Thyroid gland (tissue), 4 donors: ENCODE data around the gene ASB4. TPM values are rescaled to one million over a fixed set of nuclear protein-coding genes. Genes with fewer than 3 reads are reported as not detected.

Experiments used
- DNase-seq, 2 donors: peaks; one replicate each; pipeline ENCODE4 v3.0.0-alpha.2; 2019
- H3K27ac ChIP-seq, 3 donors: fragments of 200-600 bp; sonication (generic); 1 replicate in 2 of 3; 2 replicates in 1 of 3; pipeline ENCODE4 v1.5.1; 2016 to 2019; ENCODE audit warnings: mild to moderate bottlenecking in 1 of 3, moderate library complexity in 1 of 3
- H3K27me3 ChIP-seq: fragments of 200-600 bp; sonication (generic); one replicate; pipeline ENCODE4 v1.5.1; 2019
- H3K36me3 ChIP-seq, 2 donors: fragments of 200-600 bp; sonication (generic); one replicate each; pipeline ENCODE4 v1.5.1; 2016 to 2019
- H3K4me1 ChIP-seq, 2 donors: fragments of 200-600 bp; sonication (generic); one replicate each; pipeline ENCODE4 v1.5.1; 2017 to 2019
- H3K4me3 ChIP-seq, 3 donors: fragments of 200-600 bp; sonication (generic); replicated peaks in 1 of 3; 1 replicate in 2 of 3; 2 replicates in 1 of 3; pipeline ENCODE4 v1.5.1; 2016; ENCODE audit warnings: mild to moderate bottlenecking in 1 of 3
- H3K9me3 ChIP-seq: fragments of 200-600 bp; sonication (generic); one replicate; pipeline ENCODE4 v1.5.1; 2017
- CTCF ChIP-seq, 6 experiments: fragments of 200-600 bp in 3 of 6; fragments of 450-650 bp in 3 of 6; sonication (generic) in 3 of 6; IDR thresholded peaks; one replicate each; pipeline ENCODE4 v1.5.1; 2016 to 2019; ENCODE audit warnings: antibody characterized with exemption in 6 of 6, mild to moderate bottlenecking in 2 of 6, inconsistent platforms in 1 of 6, moderate library complexity in 1 of 6
- POLR2A ChIP-seq, 2 donors: fragments of 450-650 bp; IDR thresholded peaks; one replicate each; pipeline ENCODE4 v1.6.1; 2017; ENCODE audit warnings: antibody characterized with exemption in 2 of 2, mild to moderate bottlenecking in 2 of 2, moderate library complexity in 1 of 2
- WGBS, 2 donors: methylation state at CpG; one replicate each; pipeline ENCODE4 v1.1.5; 2017; 5-methylcytosine and 5-hydroxymethylcytosine counted together
- intact Hi-C: fragments of 100-400 bp; cut with DNase I; formaldehyde crosslinking; loops from one replicate; pipeline ENCODE4 v1.15.1; 2023
- total RNA-seq, 4 donors: library from RNA; depleted of rRNA; stranded (reverse); fragments of >200 nt; gene quantifications; one replicate each; pipeline ENCODE4 v1.2.3, GENCODE V29; 2016

The ASB4 gene
- total RNA-seq, 4 donors from 2014 or later: 0.22 TPM; not detected in 3

- Histone ChIP-seq H3K27ac (no peak overlapping the region), H3K36me3 (no peaks in the 10 kb centered on the region), H3K9me3 (no peaks in the 10 kb centered on the region), H3K4me3 (no peak overlapping the region), H3K27me3 (no peaks in the 10 kb centered on the region), H3K4me1 (peaks cover 8 to 14% of the 10 kb centered on the region in 2 donors)
- DNase-seq: no peak
- intact Hi-C loops: loop anchor here (5.0 kb wide), 1 partner anchor 158 kb away; no protein-coding TSS in a partner anchor
- TF ChIP-seq POLR2A (IDR thresholded peaks at IDR 0.05): no peak
- no peak for TF ChIP-seq CTCF (IDR thresholded peaks at IDR 0.05)
- WGBS, 2 donors: 80 to 92% methylated on average over 1 of the region's 1 CpG
These were observed 44.0 kb downstream of the ASB4 start for GRCh38 chr7:95529701-95530100.

GRCh38 chr7:95530881-95531280 lies 45.1 kb downstream of the ASB4 start:
- TF ChIP-seq CTCF (IDR thresholded peaks at IDR 0.05) (no peak), POLR2A (IDR thresholded peaks at IDR 0.05) (no peak)
- WGBS, 2 donors: 77 to 86% methylated on average over 1 of the region's 1 CpG
- no peaks in the 10 kb centered on the region for H3K36me3 ChIP-seq

GRCh38 chr7:95531605-95532219 lies 46.0 kb downstream of the ASB4 start:
- H3K4me3 ChIP-seq: no peak overlapping the region
- H3K27ac ChIP-seq: peak overlapping the region in 1 of 3 donors; percentile 1
- H3K27me3 ChIP-seq: no peaks in the 10 kb centered on the region
- H3K9me3 ChIP-seq: no peaks in the 10 kb centered on the region
- H3K36me3 ChIP-seq: no peaks in the 10 kb centered on the region
- 24 to 31% methylated on average over 3 of the region's 3 CpGs for WGBS, 2 donors
- intact Hi-C loops: no loop called here
- TF ChIP-seq CTCF (IDR thresholded peaks at IDR 0.05) (peak in 3 of 6 experiments; percentile 5 to 23 (median 11)), POLR2A (IDR thresholded peaks at IDR 0.05) (no peak)
- H3K4me1 ChIP-seq: peaks cover 8 to 14% of the 10 kb centered on the region in 2 donors
- peak in 1 of 2 donors; percentile 5 for DNase-seq

More at GRCh38 chr7:95530881-95531280, 45.1 kb downstream of the ASB4 start:
- no peak overlapping the region for H3K4me3 ChIP-seq
- H3K27me3 ChIP-seq: no peaks in the 10 kb centered on the region
- no peak overlapping the region for H3K27ac ChIP-seq
- no peak for DNase-seq
- intact Hi-C loops: no loop called here
- H3K4me1 ChIP-seq: peaks cover 8 to 14% of the 10 kb centered on the region in 2 donors
- no peaks in the 10 kb centered on the region for H3K9me3 ChIP-seq

GRCh38 chr7:95534796-95535195 lies 49.1 kb downstream of the ASB4 start:
- 80 to 83% methylated on average over 2 of the region's 2 CpGs for WGBS, 2 donors
- intact Hi-C loops: no loop called here
- H3K27ac ChIP-seq: no peak overlapping the region
- no peaks in the 10 kb centered on the region for H3K9me3 ChIP-seq
- DNase-seq: no peak
- no peak overlapping the region for H3K4me3 ChIP-seq
- H3K36me3 ChIP-seq: no peaks in the 10 kb centered on the region
- H3K4me1 ChIP-seq: peaks cover 8 to 14% of the 10 kb centered on the region in 2 donors
- no peak for TF ChIP-seq POLR2A (IDR thresholded peaks at IDR 0.05)
- TF ChIP-seq CTCF (IDR thresholded peaks at IDR 0.05): no peak
- no peaks in the 10 kb centered on the region for H3K27me3 ChIP-seq

- 23 to 27% methylated on average over 1 of the region's 1 CpG for WGBS, 2 donors
- no peak for TF ChIP-seq CTCF (IDR thresholded peaks at IDR 0.05)
- TF ChIP-seq POLR2A (IDR thresholded peaks at IDR 0.05): no peak
These were observed 49.9 kb downstream of the ASB4 start for GRCh38 chr7:95535662-95536061.

More at GRCh38 chr7:95535662-95536061, 49.9 kb downstream of the ASB4 start:
- no peak for DNase-seq
- H3K36me3 ChIP-seq: no peaks in the 10 kb centered on the region
- intact Hi-C loops: no loop called here
- H3K27me3 ChIP-seq: no peaks in the 10 kb centered on the region
- no peak overlapping the region for H3K4me3 ChIP-seq
- H3K9me3 ChIP-seq: no peaks in the 10 kb centered on the region
- peaks cover 8 to 14% of the 10 kb centered on the region in 2 donors for H3K4me1 ChIP-seq
- no peak overlapping the region for H3K27ac ChIP-seq
